ENCODE data around the gene DUSP21.

DUSP21 gene

GRCh38 chrX:44871931-44872820, 28.4 kb downstream of the DUSP21 start:
- no peak for TF ChIP-seq CTCF (IDR thresholded peaks at IDR 0.05; ENCODE audit: insufficient read depth, missing control alignments)
- no peak for FAIRE-seq
- no peak for DNase-seq (ENCODE audit: insufficient read length, low spot score)

GRCh38 chrX:44872821-44873414, 29.1 kb downstream of the DUSP21 start, which contains the start of gene KDM6A:
Gene KDM6A (plus strand): TSS chrX:44873188. CDS start chrX:44873552, 364 bp downstream.
- FAIRE-seq (no peak), DNase-seq (ENCODE audit: insufficient read length, low spot score) (peak; percentile 64)
- no peak for TF ChIP-seq CTCF (IDR thresholded peaks at IDR 0.05; ENCODE audit: insufficient read depth, missing control alignments)

DNA sequence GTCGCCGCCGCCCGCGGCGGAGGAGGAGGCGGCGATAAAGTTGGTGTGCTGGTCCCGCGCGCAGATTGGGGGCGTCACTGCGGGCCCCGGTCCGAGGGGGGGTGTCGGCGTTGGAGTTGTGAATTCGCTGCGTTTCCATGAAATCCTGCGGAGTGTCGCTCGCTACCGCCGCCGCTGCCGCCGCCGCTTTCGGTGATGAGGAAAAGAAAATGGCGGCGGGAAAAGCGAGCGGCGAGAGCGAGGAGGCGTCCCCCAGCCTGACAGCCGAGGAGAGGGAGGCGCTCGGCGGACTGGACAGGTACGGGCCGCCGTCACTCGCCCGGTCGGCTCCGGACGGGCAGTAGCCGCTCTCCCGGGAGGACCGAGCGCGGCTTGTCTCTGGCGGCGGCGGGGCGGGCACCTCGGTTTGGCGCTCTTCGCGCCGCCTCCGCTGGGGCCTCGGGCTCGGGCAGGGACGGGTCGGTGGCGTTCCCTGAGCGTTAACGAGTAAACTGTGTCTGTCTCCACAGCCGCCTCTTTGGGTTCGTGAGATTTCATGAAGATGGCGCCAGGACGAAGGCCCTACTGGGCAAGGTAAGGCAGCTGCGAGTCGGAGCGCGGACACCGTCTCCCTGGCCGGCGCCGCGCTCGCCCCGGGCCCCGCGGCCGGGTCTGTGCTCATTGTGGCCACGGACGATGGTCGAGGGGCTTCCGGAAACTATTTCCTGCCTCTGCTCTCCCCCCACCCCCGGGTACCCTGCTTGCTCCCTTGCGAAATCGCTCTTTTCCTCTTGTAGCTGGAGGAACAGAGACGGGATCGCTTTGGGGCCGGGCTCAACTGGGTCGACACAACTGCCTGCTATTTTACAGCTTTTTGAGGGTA, 29.8 kb downstream of the DUSP21 start:
- DNase-seq (ENCODE audit: insufficient read length, low spot score): no peak
- no peak for TF ChIP-seq CTCF (IDR thresholded peaks at IDR 0.05; ENCODE audit: insufficient read depth, missing control alignments)
- no peak for FAIRE-seq

DNA sequence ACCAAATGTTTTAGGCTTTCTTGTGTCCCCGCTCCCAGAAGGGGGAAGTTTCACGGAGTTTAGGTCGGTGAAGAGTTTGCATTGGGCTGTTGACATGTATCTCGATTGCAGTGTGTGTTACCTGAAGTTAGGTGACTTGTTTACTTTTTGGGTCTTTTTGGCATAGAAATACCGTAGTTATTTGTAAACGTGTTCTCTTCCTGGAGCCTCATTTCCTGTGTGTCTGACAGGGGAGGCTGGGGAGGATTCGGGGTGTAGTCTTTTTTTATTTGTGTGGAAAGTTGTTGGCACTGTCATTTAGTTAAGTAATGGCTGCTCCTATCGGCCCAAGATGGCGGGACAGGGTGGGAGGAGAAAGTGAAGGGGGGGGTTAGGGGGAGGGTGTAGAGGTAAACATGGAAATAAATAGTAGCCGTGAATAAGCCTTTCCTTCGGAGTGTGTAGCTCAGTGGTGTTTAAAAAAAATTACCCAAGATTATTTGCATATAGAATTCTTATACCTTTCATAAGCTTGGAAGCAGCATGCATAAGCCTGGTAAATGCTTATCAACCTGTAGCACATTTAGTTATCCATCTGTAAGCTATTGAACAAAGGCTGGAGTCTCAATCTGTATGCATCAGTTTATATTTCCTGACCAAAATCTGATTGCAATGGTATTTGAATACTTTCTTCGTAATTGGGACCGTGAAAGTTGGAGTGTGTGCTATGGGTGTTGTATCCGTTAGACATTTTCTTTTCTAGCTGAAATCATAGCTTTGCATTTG, 30.8 kb downstream of the DUSP21 start:
- no peak for TF ChIP-seq CTCF (IDR thresholded peaks at IDR 0.05; ENCODE audit: insufficient read depth, missing control alignments)
- no peak for DNase-seq (ENCODE audit: insufficient read length, low spot score)
- FAIRE-seq: peak; percentile 51

DNA sequence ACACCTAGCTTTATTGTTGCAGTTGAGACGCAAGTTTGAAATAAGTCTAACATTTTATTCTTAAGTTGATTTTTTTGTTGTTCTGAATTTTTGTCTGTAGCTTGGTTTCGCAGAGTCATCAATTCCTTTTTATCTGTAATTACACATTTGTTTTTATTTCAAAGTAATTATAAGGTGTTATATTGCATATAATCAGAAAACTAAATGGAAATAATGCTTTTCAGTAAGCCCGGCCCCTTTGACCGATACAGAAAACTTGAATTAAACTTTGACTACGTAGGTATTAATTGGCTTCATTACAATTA, 31.3 kb downstream of the DUSP21 start:
- no peak for DNase-seq (ENCODE audit: insufficient read length, low spot score)
- no peak for TF ChIP-seq CTCF (IDR thresholded peaks at IDR 0.05; ENCODE audit: insufficient read depth, missing control alignments)
- no peak for FAIRE-seq

GRCh38 chrX:44876086-44876485, 32.3 kb downstream of the DUSP21 start:
- FAIRE-seq (no peak), DNase-seq (ENCODE audit: insufficient read length, low spot score) (no peak)
- TF ChIP-seq CTCF (IDR thresholded peaks at IDR 0.05; ENCODE audit: insufficient read depth, missing control alignments): no peak

Measured in D721Med (cell line).